Transverse colon (tissue), 3 donors: ENCODE measurements around the gene ZNF689.

Experiments used
- CTCF ChIP-seq, 5 experiments: fragments of 200-600 bp in 3 of 5; fragments of 450-650 bp in 2 of 5; sonication (generic) in 3 of 5; IDR thresholded peaks; 1 replicate in 2 of 5; 2 replicates in 3 of 5; pipeline ENCODE4 v1.5.1; 2016 to 2017; ENCODE audit warnings: antibody characterized with exemption in 5 of 5, inconsistent platforms in 3 of 5, mild to moderate bottlenecking in 2 of 5, moderate library complexity in 1 of 5
- EP300 ChIP-seq: sonication (generic); formaldehyde crosslinking; IDR thresholded peaks from one replicate; pipeline ENCODE4 v1.6.1; 2017; ENCODE audit warnings: antibody characterized with exemption, low read depth
- POLR2A ChIP-seq: fragments of 450-650 bp; IDR thresholded peaks from one replicate; pipeline ENCODE4 v1.6.1; 2016; ENCODE audit warnings: antibody characterized with exemption, mild to moderate bottlenecking, moderate library complexity

DNA sequence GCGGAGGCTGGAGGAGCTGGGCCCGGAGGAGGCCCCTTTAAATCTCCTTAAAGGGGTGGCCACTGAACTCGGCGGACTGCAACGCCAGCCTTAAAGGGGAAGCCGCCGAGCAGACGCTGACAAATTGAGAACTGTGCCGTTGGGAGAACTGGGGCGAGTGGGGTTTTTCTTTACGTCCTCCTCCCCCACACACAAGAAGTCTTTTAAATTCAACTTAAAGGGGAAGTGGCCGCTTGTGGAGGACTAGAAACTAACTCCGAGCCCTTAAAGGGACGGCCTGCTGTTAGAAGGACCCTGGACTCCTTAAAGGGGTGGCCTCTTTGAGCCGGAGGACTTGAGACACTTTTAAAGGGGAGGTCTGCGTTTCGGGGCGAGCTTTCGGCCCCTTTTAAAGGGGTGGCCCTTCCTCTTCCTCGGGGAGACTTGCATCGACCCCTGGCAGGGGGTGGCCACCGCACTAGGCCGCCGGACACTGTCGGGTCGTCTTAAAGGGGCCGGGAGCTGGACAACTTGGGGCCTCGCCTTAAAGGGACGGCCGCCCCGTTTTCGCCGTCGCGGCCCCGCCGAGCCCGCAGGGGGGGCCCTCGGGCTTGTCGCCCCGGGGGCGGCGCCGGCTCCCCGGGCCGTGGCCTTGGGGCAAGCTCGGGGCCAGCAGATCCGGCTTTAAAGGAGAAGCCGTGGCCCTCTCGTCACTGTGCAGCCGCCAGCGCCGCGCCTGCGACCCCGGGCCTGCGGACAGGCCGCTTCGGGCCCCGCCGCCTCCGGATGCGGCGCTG is 48.7 kb upstream of the ZNF689 start:
- TF ChIP-seq POLR2A, result no peak
- peak in 2 of 5 experiments; percentile 7 to 26 for TF ChIP-seq CTCF (IDR thresholded peaks at IDR 0.05)
- TF ChIP-seq EP300, result no peak
